RWPE2 (cell line): ENCODE measurements around the gene TUBA4A.
A peak's percentile ranks its signal among the peaks of the same experiment; 100 is the strongest.

Experiments
- ATAC-seq: fragments of 200-7000 bp; cut with Tn5 transposase; 3 replicates; pipeline ENCODE4 v1.9.1; 2021; ENCODE audit warnings: low read depth
- DNase-seq: peaks from one replicate; pipeline ENCODE4 v3.0.0-alpha.2; 2020; ENCODE audit warnings: low spot score
- H3K27ac ChIP-seq: fragments of 450-650 bp; 2 replicates; pipeline ENCODE4 v1.5.1; 2017; ENCODE audit warnings: mild to moderate bottlenecking; ENCODE audit not compliant: poor library complexity, severe bottlenecking
- H3K27me3 ChIP-seq: fragments of 250-450 bp; sonication (Bioruptor Pico); 2 replicates; pipeline ENCODE4 v1.5.1; 2021; ENCODE audit warnings: mild to moderate bottlenecking, moderate library complexity; ENCODE audit not compliant: insufficient read depth, poor library complexity, severe bottlenecking
- H3K36me3 ChIP-seq: fragments of 250-450 bp; sonication (Bioruptor Pico); 2 replicates; pipeline ENCODE4 v1.5.1; 2020; ENCODE audit warnings: low read depth, mild to moderate bottlenecking, moderate library complexity
- H3K4me1 ChIP-seq: fragments of 250-450 bp; sonication (Bioruptor Pico); 2 replicates; pipeline ENCODE4 v1.5.1; 2021; ENCODE audit warnings: mild to moderate bottlenecking, moderate library complexity; ENCODE audit not compliant: insufficient read depth, poor library complexity, severe bottlenecking
- H3K4me3 ChIP-seq: fragments of 250-450 bp; sonication (Bioruptor Pico); 2 replicates; pipeline ENCODE4 v1.5.1; 2021; ENCODE audit warnings: mild to moderate bottlenecking, moderate library complexity; ENCODE audit not compliant: severe bottlenecking
- H3K9me3 ChIP-seq: fragments of 250-450 bp; sonication (Bioruptor Pico); 2 replicates; pipeline ENCODE4 v1.5.1; 2021; ENCODE audit warnings: mild to moderate bottlenecking, moderate library complexity; ENCODE audit not compliant: severe bottlenecking
- CTCF ChIP-seq: fragments of 450-650 bp; IDR thresholded peaks from one replicate; pipeline ENCODE4 v1.5.1; 2017; ENCODE audit warnings: mild to moderate bottlenecking, moderate library complexity; ENCODE audit not compliant: poor library complexity, severe bottlenecking

The TUBA4A gene

GRCh38 chr2:219253753-219254589 lies at the start of gene TUBA4A:
TSS of gene TUBA4A (minus strand) at chr2:219253918. CDS start at chr2:219253858, 60 bp downstream.
- Histone ChIP-seq H3K4me3 (peak within 1 kb of the TSS; percentile 67), H3K27ac (peak within 1 kb of the TSS; percentile 97), H3K4me1 (peaks cover 32% of the 10 kb centered on the region), H3K27me3 (no peaks in the 10 kb centered on the region), H3K36me3 (peaks cover 25% of the 10 kb centered on the region), H3K9me3 (no peaks in the 10 kb centered on the region)
- ATAC-seq (peak; percentile 50), DNase-seq (peak; percentile 83)
- no peak for TF ChIP-seq CTCF

GRCh38 chr2:219302412-219302968 lies 48.8 kb upstream of the TUBA4A start:
- H3K4me3 ChIP-seq, result no peak overlapping the region
- H3K27ac ChIP-seq, result no peak overlapping the region
- H3K27me3 ChIP-seq, result no peaks in the 10 kb centered on the region

GRCh38 chr2:219300022-219300421 lies 46.3 kb upstream of the TUBA4A start:
- Histone ChIP-seq H3K4me3 (no peak overlapping the region), H3K27ac (no peak overlapping the region), H3K4me1 (no peaks in the 10 kb centered on the region), H3K36me3 (no peaks in the 10 kb centered on the region), H3K27me3 (no peaks in the 10 kb centered on the region), H3K9me3 (no peaks in the 10 kb centered on the region)
- no peak for DNase-seq
- ATAC-seq, result no peak
- TF ChIP-seq CTCF, result no peak

More at GRCh38 chr2:219302412-219302968, 48.8 kb upstream of the TUBA4A start:
- Histone ChIP-seq H3K9me3 (no peaks in the 10 kb centered on the region), H3K4me1 (no peaks in the 10 kb centered on the region), H3K36me3 (no peaks in the 10 kb centered on the region)
- no peak for TF ChIP-seq CTCF
- DNase-seq (no peak), ATAC-seq (no peak)

GRCh38 chr2:219299372-219299760 lies 45.6 kb upstream of the TUBA4A start:
- no peak for TF ChIP-seq CTCF
- Histone ChIP-seq H3K36me3 (no peaks in the 10 kb centered on the region), H3K4me3 (no peak overlapping the region), H3K27ac (no peak overlapping the region), H3K4me1 (no peaks in the 10 kb centered on the region), H3K27me3 (no peaks in the 10 kb centered on the region), H3K9me3 (no peaks in the 10 kb centered on the region)
- no peak for DNase-seq
- no peak for ATAC-seq
